Measurements from ENCODE around the gene NACC1.

The NACC1 gene

GRCh38 chr19:13087795-13088537 lies 30.1 kb upstream of the NACC1 start:
- no peak for DNase-seq

- no peak for DNase-seq
Observed at GRCh38 chr19:13089139-13089856, 28.8 kb upstream of the NACC1 start.

- no peak for DNase-seq
Observed at GRCh38 chr19:13089857-13090507, 28.1 kb upstream of the NACC1 start.

- DNase-seq = no peak
Observed at GRCh38 chr19:13090511-13091231, 27.4 kb upstream of the NACC1 start.

GRCh38 chr19:13091400-13092157 lies 26.5 kb upstream of the NACC1 start:
- DNase-seq = peak in 51 of 58 donors; percentile 15 to 88 (median 69)

- DNase-seq = no peak
Observed at GRCh38 chr19:13092158-13092543, 25.9 kb upstream of the NACC1 start.

- DNase-seq = no peak
Observed at GRCh38 chr19:13092606-13093235, 25.3 kb upstream of the NACC1 start.

GRCh38 chr19:13093407-13094105 lies 24.5 kb upstream of the NACC1 start:
- DNase-seq = peak in 55 of 58 donors; percentile 16 to 89 (median 74)

- DNase-seq = peak in 15 of 58 donors; percentile 28 to 86 (median 65)
Observed at GRCh38 chr19:13094106-13094504, 24.0 kb upstream of the NACC1 start.

GRCh38 chr19:13094771-13095392 lies 23.2 kb upstream of the NACC1 start:
- DNase-seq = peak in 1 of 58 donors; percentile 32

GRCh38 chr19:13095393-13095784 lies 22.7 kb upstream of the NACC1 start:
- no peak for DNase-seq

GRCh38 chr19:13095934-13096927 lies 21.8 kb upstream of the NACC1 start:
- no peak for DNase-seq

- DNase-seq = no peak
Observed at GRCh38 chr19:13097033-13097462, 21.0 kb upstream of the NACC1 start.

GRCh38 chr19:13097463-13098258 lies 20.4 kb upstream of the NACC1 start:
- DNase-seq = peak in 2 of 58 donors; percentile 30 to 37

GRCh38 chr19:13098277-13099072 lies 19.6 kb upstream of the NACC1 start:
- DNase-seq = peak in 4 of 58 donors; percentile 11 to 28 (median 24)

Measured in anterior cingulate cortex (tissue), 58 donors.